ENCODE measurements around the gene SSRP1. TPM values are rescaled to one million over a fixed set of nuclear protein-coding genes. Genes with fewer than 3 reads are reported as not detected.
"Not testable (repeated sequence)": the region's sequence is repeated elsewhere in the genome, so short reads cannot be mapped to it uniquely, and the experiment has no call there.

SSRP1 gene
- total RNA-seq, 1 donor from 2014 or later: 120 TPM

DNA sequence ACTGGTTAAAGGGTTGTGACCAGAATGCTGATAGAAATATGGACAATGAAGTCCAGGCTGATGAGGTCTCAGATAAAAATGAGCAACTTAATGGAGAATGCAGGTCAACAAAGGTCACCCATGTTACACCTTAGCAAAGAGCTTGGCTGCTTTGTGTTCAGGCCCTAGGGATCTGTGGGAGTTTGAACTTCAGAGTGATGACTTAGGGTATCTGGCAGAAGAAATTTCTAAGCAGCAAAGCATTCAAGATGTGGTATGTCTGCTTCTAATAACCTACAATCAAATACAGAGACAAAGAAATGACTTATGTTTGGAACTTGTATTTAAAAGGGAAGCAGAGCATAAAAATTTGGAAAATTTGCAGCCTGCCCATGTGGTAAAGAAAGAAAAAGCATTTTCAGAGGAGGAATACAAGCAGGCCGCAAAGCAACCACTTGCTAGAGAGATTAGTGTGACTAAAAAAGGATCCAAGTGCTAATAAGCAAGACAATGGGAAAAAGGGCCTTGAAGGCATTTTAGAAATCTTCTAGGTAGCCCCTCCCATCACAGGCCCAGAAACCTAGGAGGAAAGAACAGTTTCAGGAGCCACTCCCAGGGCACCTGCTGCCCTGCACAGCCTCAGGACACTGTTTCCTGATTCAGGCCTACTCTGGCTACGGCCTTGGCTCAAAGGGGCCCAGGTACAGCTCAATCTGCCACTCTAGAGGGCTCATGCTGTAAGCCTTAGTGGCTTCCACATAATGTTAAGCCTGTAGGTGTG is 52.3 kb downstream of the SSRP1 start:
- Mint-ChIP-seq H3K9me3 (no peaks in the 10 kb centered on the region), H3K27me3 (peaks cover 8% of the 10 kb centered on the region)

DNA sequence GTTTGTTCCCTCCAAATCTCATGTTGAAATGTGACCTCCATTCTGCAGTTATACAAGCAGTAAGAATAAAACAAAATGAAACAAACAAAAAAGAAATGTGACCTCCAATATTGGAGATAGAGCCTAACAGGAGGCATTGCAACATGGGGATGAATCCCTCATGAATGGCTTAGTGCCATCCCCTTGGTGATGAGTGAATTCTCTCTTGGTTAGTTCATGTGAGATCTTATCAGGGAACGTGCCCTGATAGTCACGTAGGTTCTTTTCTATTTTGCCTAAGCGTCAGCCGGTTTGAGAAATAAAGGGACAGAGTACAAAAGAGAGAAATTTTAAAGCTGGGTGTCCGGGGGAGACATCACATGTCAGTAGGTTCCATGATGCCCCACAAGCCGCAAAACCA is 54.1 kb downstream of the SSRP1 start:
- intact Hi-C loops (cut with micrococcal nuclease); H3K4me3 Mint-ChIP-seq; H3K9me3 Mint-ChIP-seq; H3K4me1 Mint-ChIP-seq; ATAC-seq (ENCODE audit: low read depth); H3K27ac Mint-ChIP-seq; H3K36me3 Mint-ChIP-seq (ENCODE audit: low read depth); DNase-seq; POLR2A ChIA-PET; CTCF ChIA-PET: not testable (repeated sequence)
- peaks cover 14% of the 10 kb centered on the region for H3K27me3 Mint-ChIP-seq

More for the DNA sequence above, 52.3 kb downstream of the SSRP1 start:
- DNase-seq: no peak
- intact Hi-C loops (cut with micrococcal nuclease): no loop called here
- Mint-ChIP-seq H3K27ac (no peak overlapping the region), H3K4me1 (no peaks in the 10 kb centered on the region), H3K36me3 (ENCODE audit: low read depth) (no peaks in the 10 kb centered on the region), H3K4me3 (no peak overlapping the region)
- POLR2A ChIA-PET: no interaction called here
- TF ChIP-seq, protein P1, sequence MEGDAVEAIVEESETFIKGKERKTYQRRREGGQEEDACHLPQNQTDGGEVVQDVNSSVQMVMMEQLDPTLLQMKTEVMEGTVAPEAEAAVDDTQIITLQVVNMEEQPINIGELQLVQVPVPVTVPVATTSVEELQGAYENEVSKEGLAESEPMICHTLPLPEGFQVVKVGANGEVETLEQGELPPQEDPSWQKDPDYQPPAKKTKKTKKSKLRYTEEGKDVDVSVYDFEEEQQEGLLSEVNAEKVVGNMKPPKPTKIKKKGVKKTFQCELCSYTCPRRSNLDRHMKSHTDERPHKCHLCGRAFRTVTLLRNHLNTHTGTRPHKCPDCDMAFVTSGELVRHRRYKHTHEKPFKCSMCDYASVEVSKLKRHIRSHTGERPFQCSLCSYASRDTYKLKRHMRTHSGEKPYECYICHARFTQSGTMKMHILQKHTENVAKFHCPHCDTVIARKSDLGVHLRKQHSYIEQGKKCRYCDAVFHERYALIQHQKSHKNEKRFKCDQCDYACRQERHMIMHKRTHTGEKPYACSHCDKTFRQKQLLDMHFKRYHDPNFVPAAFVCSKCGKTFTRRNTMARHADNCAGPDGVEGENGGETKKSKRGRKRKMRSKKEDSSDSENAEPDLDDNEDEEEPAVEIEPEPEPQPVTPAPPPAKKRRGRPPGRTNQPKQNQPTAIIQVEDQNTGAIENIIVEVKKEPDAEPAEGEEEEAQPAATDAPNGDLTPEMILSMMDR (IDR thresholded peaks at IDR 0.05): no peak
- CTCF ChIA-PET: no interaction called here
- no peak for ATAC-seq (ENCODE audit: low read depth)

DNA sequence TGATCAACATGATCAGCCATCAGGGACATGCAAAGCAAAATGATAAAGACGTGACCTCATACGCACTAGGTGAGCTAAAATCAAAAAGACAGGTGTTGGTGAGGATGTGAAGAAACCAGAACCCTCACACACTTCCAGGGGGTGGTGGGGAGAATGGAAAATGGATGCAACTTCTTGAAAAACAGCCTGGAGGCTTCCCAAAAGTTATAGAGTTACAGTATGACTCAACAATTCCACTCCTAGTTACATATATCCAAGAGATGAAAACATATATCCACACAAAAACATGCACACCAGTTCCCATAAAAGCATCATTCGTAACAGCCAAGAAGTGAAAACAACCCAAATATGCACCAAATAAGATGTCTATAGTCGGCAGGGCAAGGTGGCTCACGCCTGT is 56.6 kb downstream of the SSRP1 start:
- H3K36me3 Mint-ChIP-seq (ENCODE audit: low read depth): no peaks in the 10 kb centered on the region
- peaks cover under 1% of the 10 kb centered on the region for H3K9me3 Mint-ChIP-seq
- ATAC-seq (ENCODE audit: low read depth) (no peak), DNase-seq (no peak)
- POLR2A ChIA-PET: no interaction called here
- no peak overlapping the region for H3K4me3 Mint-ChIP-seq
- H3K27me3 Mint-ChIP-seq: peaks cover 21% of the 10 kb centered on the region
- H3K4me1 Mint-ChIP-seq: peaks cover 2% of the 10 kb centered on the region
- intact Hi-C loops (cut with micrococcal nuclease): no loop called here
- CTCF ChIA-PET: interaction anchor here (0.6 to 1.5 kb wide), 2 partner anchors 420 to 438 kb away, joined by 3 to 4 read pairs; no protein-coding TSS in a partner anchor
- TF ChIP-seq, protein P1 (IDR thresholded peaks at IDR 0.05): no peak
- H3K27ac Mint-ChIP-seq: no peak overlapping the region

DNA sequence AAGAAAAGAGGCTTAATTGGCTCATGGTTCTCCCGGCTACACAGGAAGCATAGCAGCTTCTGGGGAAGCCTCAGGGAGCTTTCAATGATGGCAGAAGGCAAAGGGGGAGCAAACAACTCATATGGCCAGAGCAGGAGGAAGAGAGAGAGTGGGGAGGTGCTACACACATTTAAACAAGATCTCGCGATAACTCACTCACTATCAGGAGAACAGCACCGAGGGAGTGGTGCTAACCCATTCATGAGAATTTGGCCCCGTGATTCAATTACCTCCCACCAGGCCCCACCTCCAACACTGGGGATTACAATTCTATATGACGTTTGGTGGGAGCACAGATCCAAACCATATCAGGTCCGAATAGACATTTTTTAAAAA is 57.0 kb downstream of the SSRP1 start:
- H3K4me1 Mint-ChIP-seq: peaks cover 2% of the 10 kb centered on the region
- ATAC-seq (ENCODE audit: low read depth) (no peak), DNase-seq (no peak)
- no peaks in the 10 kb centered on the region for H3K36me3 Mint-ChIP-seq (ENCODE audit: low read depth)
- CTCF ChIA-PET: interaction anchor here (0.6 to 1.5 kb wide), 2 partner anchors 420 to 438 kb away, joined by 3 to 4 read pairs; no protein-coding TSS in a partner anchor
- no peak overlapping the region for H3K27ac Mint-ChIP-seq
- peaks cover 21% of the 10 kb centered on the region for H3K27me3 Mint-ChIP-seq
- TF ChIP-seq, protein P1 (IDR thresholded peaks at IDR 0.05): no peak
- H3K9me3 Mint-ChIP-seq: peaks cover 3% of the 10 kb centered on the region
- no peak overlapping the region for H3K4me3 Mint-ChIP-seq
- POLR2A ChIA-PET: no interaction called here
- intact Hi-C loops (cut with micrococcal nuclease): no loop called here

DNA sequence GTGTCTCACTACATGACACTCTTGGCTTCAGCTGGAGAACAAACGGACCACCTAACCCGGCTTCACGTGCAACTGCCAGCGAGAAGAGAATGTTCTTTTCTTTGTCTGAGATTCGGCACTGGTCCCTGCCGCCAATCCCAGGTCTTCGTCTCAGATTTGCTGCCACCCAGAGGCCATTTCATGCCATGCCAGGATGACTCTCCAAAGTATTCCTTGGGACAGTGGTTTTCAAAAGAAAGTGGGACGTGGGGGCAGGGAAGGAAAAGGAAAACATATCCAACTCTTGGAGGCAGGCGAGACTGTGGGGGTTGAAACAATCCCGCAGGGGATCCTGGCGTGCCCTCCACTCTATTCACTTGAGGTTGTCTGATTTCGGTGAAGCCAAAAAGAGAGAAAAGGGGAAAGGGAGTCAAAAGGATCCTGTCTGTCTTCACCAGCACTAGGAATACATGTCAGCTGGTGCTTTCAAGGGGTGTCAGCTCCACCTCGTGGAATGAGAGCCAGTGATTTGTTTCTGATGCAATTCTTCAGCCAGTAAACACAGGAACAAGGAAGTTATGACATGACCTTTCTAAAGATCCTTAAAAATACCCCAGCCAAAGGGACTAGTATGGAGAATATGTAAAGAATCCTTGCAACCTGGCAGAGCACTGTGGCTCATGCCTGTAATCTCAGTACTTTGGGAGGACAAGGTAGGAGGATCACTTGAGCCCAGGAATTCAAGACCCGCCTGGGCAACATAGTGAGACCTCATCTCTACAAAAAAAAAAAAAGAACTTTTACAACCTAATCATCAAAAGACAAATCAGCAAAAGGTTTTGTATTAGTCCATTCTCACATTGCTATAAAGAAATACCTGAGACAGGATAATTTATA is 57.6 kb downstream of the SSRP1 start:
- peaks cover 8% of the 10 kb centered on the region for H3K9me3 Mint-ChIP-seq
- intact Hi-C loops (cut with micrococcal nuclease): no loop called here
- H3K27ac Mint-ChIP-seq: no peak overlapping the region
- ATAC-seq (ENCODE audit: low read depth) (no peak), DNase-seq (no peak)
- ChIA-PET CTCF (interaction anchor here (0.6 to 1.5 kb wide), 2 partner anchors 419 to 437 kb away, joined by 3 to 4 read pairs; no protein-coding TSS in a partner anchor), POLR2A (no interaction called here)
- no peak overlapping the region for H3K4me3 Mint-ChIP-seq
- peaks cover 21% of the 10 kb centered on the region for H3K27me3 Mint-ChIP-seq
- no peaks in the 10 kb centered on the region for H3K36me3 Mint-ChIP-seq (ENCODE audit: low read depth)
- peaks cover 2% of the 10 kb centered on the region for H3K4me1 Mint-ChIP-seq
- TF ChIP-seq, protein P1 (IDR thresholded peaks at IDR 0.05): no peak
